GM18505 (cell line): ENCODE results near the gene COLEC12.

Source experiments
- ATAC-seq: cut with Tn5 transposase; IDR thresholded peaks from one replicate; pipeline ENCODE4 v1.9.1; 2021; ENCODE audit not compliant: unreplicated experiment
- POLR2A ChIP-seq: IDR thresholded peaks from 4 replicates; pipeline ENCODE4 v1.6.1; 2011; ENCODE audit warnings: borderline replicate concordance; ENCODE audit not compliant: insufficient read depth, insufficient read length; ENCODE audit errors: extremely low read depth

Gene COLEC12

GRCh38 chr18:453400-453799 lies 47.1 kb downstream of the COLEC12 start:
- TF ChIP-seq POLR2A: no peak
- ATAC-seq: no peak

- no peak for ATAC-seq
- TF ChIP-seq POLR2A: no peak
Observed at GRCh38 chr18:452816-453215, 47.7 kb downstream of the COLEC12 start.

- TF ChIP-seq POLR2A: no peak
- ATAC-seq: no peak
Observed at GRCh38 chr18:449374-449773, 51.1 kb downstream of the COLEC12 start.

DNA sequence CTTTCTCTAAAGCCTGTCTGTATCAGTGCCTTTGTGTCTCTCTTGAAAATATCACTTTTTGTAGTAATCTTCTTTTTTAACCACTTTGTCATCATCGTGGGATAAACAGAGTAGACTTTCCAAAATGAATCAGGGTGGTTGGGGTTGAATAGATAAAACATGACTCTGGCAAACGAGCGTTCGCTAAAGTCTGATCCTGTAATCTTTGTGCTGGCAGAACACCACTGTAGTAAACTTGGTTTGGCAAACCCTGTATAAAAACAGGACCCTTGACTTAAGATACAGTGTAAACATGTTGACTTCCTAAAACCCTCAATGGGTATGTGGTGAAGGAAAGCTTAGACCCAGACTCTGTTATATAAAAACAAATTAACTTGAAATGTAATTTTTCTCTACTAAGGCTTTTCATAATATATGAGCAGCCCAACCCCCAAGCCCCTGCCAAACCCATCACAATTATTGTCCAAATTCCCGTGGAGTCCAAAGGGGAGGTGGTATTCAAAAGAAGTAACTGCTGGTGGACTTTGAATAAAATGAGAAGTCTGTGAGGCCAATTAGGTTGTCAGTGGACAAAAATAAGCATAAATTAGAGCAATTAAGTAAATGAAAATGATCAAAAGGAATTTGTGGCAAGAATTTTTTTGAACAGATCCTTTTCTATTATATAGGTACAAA lies 52.2 kb downstream of the COLEC12 start:
- no peak for TF ChIP-seq POLR2A

DNA sequence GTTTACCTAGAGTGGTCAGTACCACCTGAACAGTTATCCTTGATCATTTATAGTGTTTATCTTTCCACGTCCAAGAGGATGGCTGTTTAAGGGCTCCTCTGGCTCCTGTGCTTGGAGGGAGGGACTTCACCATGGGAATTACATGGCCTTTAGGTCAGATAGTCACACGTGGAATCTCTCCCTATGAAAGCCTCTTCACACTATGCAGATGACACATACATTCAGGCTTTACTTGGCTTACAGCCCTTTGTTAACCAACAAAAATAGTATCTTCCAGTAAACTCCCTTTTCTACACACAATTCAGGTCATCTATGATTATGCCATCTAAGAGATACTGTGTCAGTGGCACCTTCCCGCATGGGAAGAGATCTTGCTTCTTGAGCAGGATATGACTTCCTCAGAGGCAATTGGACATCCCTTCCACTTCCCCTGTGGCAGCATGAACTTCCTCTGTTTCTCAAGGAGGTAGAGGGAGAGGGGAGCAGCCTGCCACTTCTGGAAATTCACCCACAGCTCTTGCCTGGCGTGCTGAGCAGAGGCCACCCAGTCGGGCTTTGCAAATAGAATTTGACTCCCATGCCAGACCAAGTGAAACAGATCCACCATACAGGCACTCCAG lies 53.5 kb downstream of the COLEC12 start:
- no peak for TF ChIP-seq POLR2A
- ATAC-seq: no peak

More for the DNA sequence above, 52.2 kb downstream of the COLEC12 start:
- ATAC-seq: no peak

GRCh38 chr18:445055-445454 lies 55.4 kb downstream of the COLEC12 start:
- TF ChIP-seq POLR2A: no peak
- ATAC-seq: no peak

GRCh38 chr18:438571-438970 lies 61.9 kb downstream of the COLEC12 start:
- no peak for ATAC-seq
- TF ChIP-seq POLR2A: no peak

DNA sequence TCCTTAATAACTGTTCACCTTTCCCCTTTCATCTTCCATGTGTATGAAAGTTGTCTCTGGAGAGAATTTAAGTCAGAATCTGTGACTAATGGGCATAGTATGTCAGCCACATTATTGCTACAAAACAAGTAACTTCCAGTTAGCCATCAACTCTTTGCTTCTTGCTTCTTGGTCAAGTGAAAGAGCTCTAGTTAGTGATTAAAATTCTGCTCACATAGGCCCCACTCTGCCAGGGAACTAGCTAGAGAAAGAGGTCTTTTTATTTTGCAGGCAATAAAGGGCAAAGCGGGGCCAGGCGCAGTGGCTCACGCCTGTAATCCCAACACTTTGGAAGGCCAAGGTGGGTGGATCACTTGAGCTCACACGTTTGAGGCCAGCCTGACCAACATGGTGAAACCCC lies 64.6 kb downstream of the COLEC12 start:
- ATAC-seq: no peak
- TF ChIP-seq POLR2A: no peak

- no peak for ATAC-seq
Observed at GRCh38 chr18:434410-434809, 66.1 kb downstream of the COLEC12 start.

GRCh38 chr18:433960-434359 lies 66.5 kb downstream of the COLEC12 start:
- no peak for ATAC-seq

More at GRCh38 chr18:434410-434809, 66.1 kb downstream of the COLEC12 start:
- TF ChIP-seq POLR2A: no peak

DNA sequence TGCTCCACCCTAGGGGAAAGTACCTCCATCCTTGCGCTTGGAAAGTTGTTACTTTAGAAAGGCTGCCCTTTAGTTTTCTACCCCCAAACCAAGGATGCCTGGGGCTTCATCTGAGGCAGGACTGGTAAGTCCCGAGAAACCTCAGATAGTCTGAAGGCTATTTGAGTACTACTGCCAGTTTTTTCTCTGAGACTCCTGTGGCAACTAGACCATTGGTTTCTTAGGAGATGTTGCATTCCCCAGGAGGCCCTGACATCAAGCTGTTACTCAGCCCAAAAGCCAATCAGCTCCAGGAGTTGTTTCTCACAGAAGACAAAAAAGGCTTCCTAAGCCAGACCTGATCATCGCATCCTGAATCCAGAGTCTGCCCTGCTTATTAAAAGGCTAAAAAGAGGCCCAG lies 67.2 kb downstream of the COLEC12 start:
- no peak for TF ChIP-seq POLR2A
- ATAC-seq: no peak

More at GRCh38 chr18:433960-434359, 66.5 kb downstream of the COLEC12 start:
- no peak for TF ChIP-seq POLR2A

GRCh38 chr18:432791-433190 lies 67.7 kb downstream of the COLEC12 start:
- ATAC-seq: no peak
- TF ChIP-seq POLR2A: no peak

DNA sequence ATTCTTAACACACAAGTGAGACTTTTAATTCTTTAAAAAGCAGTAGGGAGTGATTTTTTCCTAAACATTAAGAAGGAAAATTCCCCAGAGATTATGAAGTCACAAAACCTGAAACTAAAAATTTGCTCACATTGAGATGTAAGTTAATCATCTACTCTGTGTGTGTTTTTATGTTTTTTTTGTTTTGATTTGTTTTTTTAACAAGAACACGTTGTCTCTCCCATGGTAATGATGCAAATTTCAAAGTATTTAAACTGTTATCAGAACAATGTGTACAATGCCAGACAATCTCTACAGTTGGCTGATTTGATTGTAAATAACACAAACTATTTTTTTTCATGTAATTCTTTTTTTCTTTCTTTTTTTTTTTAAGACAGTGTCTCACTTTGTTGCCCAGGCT lies 71.5 kb downstream of the COLEC12 start:
- ATAC-seq: no peak
- no peak for TF ChIP-seq POLR2A

DNA sequence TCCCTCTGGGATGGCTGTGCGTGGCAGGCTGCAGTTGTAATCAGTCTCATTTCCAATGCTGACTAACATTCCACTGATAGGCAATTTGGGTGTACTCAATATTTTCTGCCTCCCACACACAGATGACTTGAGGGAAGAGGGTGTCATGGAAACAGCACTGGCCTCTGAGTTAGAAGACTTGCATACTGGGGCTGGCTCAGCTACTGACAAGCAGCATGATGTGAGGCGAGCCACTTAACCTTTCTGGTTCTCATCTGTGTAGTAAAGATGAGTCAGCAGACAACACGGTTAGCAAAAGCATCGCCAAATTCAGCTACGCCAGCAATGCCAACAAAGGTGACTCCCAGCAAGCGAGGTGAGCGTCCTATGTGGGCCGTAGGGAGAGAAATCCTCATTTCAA lies 73.5 kb downstream of the COLEC12 start:
- no peak for TF ChIP-seq POLR2A
- ATAC-seq: no peak
